Ovary (tissue), 9 donors: ENCODE results near the gene IGSF9. TPM values are rescaled to one million over a fixed set of nuclear protein-coding genes. Genes with fewer than 3 reads are reported as not detected.

Experiments used
- DNase-seq, 5 donors: peaks; one replicate each; pipeline ENCODE4 v3.0.0-alpha.2; 2019 to 2020
- H3K27ac ChIP-seq, 2 donors: fragments of 200-600 bp; one replicate each; pipeline versions ENCODE4 v1.5.1 to v1.8.0; 2019 to 2022
- H3K27me3 ChIP-seq: fragments of 200-600 bp; one replicate; pipeline ENCODE4 v1.8.0; 2022
- H3K36me3 ChIP-seq: fragments of 200-600 bp; sonication (generic); one replicate; pipeline ENCODE4 v1.5.1; 2019
- H3K4me1 ChIP-seq: one replicate; pipeline ENCODE4 v1.8.1; 2013; ENCODE audit warnings: mild to moderate bottlenecking, moderate library complexity; ENCODE audit not compliant: insufficient read depth
- H3K4me3 ChIP-seq: fragments of 200-600 bp; sonication (generic); one replicate; pipeline ENCODE4 v1.5.1; 2017
- H3K9me3 ChIP-seq, 2 donors: fragments of 200-600 bp in 1 of 2; sonication (generic) in 1 of 2; one replicate each; pipeline versions ENCODE4 v1.5.1 to v1.8.1; 2013 to 2019; ENCODE audit warnings: mild to moderate bottlenecking in 1 of 2, moderate library complexity in 1 of 2
- EP300 ChIP-seq: sonication (generic); formaldehyde crosslinking; IDR thresholded peaks from one replicate; pipeline ENCODE4 v1.6.1; 2017; ENCODE audit warnings: antibody characterized with exemption
- POLR2A ChIP-seq: fragments of 450-650 bp; IDR thresholded peaks from one replicate; pipeline ENCODE4 v1.6.1; 2017; ENCODE audit warnings: antibody characterized with exemption, mild to moderate bottlenecking, moderate library complexity
- WGBS, 3 donors: extraction: QIAGEN DNeasy Blood & Tissue Kit in 1 of 3; methylation state at CpG; one replicate each; pipeline versions ENCODE4 v1.1.5 to v1.1.7; 2013 to 2017; 5-methylcytosine and 5-hydroxymethylcytosine counted together
- intact Hi-C, 4 donors: fragments of 100-400 bp; cut with DNase I; formaldehyde crosslinking; loops; one replicate each; pipeline versions ENCODE4 v1.11.0 to v1.15.1; 2022 to 2023
- polyA plus RNA-seq, 2 donors: library from polyadenylated mRNA; stranded (reverse); fragments of 200-250 nt in 1 of 2; fragments of 350-450 nt in 1 of 2; fragmentation: Illumina TruSeq in 1 of 2; extraction: RNeasy Lipid Tissue Mini Kit (QIAGEN cat#74804) in 1 of 2; gene quantifications; one replicate each; pipeline ENCODE4 v1.2.3, GENCODE V29; 2013 to 2014
- total RNA-seq, 7 donors: library from RNA; depleted of rRNA in 2 of 7; stranded (reverse); fragments of >200 nt in 2 of 7; fragmentation: NEBNext Ultra II Directional in 3 of 7; extraction: Animal tissue kit (Norgen Biotek cat#: 25700) in 3 of 7; gene quantifications; one replicate each; pipeline versions ENCODE4 v1.1.0 to v1.2.4, GENCODE V29; 2016 to 2023
- TF ChIP-seq, protein P1 (sequence below), 3 donors: fragments of 450-650 bp in 2 of 3; fragments of 200-600 bp in 1 of 3; IDR thresholded peaks; one replicate each; pipeline versions ENCODE4 v1.5.1 to v1.8.0; 2016 to 2022; ENCODE audit warnings: antibody characterized with exemption in 3 of 3, mild to moderate bottlenecking in 1 of 3
- donor health status: DM: no; HTN: no; CAD: no; lungs with moderate emphysema.
- donor health status: DM: no; HTN: no; CAD: no.
- donor health status: Bipolar disorder and iron deficiency.
- donor health status: DM: yes; HTN: yes; CAD: no.
- donor health status: DM: no; HTN: no; CAD: no.
- donor health status: DM: yes; HTN: yes; CAD: no.

Gene IGSF9
- total and polyA plus RNA-seq, 9 donors = 0.10 to 14.0 (median 1.3) TPM

DNA sequence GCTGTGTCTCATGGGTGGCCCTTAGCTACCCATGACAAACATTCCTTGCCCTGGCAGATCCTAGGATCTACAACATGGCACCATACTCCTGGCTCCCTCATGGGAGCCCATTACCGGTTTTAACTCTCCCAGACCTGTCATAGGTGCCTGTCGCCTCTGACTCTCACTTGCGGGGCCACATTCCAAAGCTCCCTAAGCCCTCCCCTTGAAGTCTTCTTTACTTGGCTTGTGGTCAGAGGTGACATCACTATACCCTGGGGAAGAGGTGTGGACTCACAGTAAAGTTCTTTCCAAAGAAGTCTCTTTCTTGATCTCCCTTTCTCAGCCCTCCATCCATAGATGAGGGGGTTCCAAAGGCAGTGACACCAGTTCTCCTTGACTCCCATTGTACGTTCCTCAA is 14.0 kb upstream of the IGSF9 start:
- Histone ChIP-seq H3K9me3 (no peaks in the 10 kb centered on the region), H3K27me3 (no peaks in the 10 kb centered on the region), H3K36me3 (no peaks in the 10 kb centered on the region), H3K4me3 (no peak overlapping the region), H3K4me1 (no peaks in the 10 kb centered on the region), H3K27ac (no peak overlapping the region)
- no peak for TF ChIP-seq EP300
- TF ChIP-seq, protein P1, sequence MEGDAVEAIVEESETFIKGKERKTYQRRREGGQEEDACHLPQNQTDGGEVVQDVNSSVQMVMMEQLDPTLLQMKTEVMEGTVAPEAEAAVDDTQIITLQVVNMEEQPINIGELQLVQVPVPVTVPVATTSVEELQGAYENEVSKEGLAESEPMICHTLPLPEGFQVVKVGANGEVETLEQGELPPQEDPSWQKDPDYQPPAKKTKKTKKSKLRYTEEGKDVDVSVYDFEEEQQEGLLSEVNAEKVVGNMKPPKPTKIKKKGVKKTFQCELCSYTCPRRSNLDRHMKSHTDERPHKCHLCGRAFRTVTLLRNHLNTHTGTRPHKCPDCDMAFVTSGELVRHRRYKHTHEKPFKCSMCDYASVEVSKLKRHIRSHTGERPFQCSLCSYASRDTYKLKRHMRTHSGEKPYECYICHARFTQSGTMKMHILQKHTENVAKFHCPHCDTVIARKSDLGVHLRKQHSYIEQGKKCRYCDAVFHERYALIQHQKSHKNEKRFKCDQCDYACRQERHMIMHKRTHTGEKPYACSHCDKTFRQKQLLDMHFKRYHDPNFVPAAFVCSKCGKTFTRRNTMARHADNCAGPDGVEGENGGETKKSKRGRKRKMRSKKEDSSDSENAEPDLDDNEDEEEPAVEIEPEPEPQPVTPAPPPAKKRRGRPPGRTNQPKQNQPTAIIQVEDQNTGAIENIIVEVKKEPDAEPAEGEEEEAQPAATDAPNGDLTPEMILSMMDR (IDR thresholded peaks at IDR 0.05) = no peak
- no peak for TF ChIP-seq POLR2A
- 63 to 78% (median 66%) methylated on average over 4 of the region's 4 CpGs for WGBS, 3 donors
- DNase-seq = no peak
- intact Hi-C loops = no loop called here

DNA sequence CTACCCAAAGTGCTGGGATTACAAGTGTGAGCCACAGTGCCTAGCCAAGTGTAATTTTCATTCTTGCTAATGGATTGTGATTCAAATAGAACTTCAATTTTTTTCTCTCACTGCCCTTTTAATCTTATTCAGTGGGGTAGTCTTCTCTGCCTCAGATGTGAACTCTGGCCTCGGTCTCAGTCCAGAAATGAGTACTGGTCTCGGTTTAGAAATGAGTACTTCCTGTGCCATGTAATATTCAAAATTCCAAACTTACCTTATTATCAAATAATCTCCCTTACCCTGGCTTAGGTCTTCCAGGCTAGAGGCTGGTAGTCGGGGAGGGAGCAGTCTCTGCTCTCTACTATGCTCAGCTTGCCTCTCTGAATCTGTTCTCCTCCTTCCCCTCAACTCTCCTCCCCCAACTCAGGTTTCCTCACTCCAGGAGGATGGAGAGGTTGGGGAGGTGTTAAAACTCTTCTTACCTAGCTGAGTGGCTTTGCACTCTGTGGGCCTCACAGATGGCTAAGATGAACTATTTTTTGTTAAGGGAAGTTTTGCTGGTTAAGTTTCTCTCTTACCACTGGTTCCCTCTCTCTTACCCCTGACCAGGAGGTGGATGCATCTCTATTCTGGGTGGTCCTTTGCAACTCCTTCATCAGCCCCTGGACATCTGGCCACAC is 13.4 kb upstream of the IGSF9 start:
- H3K27me3 ChIP-seq = no peaks in the 10 kb centered on the region
- no peak overlapping the region for H3K27ac ChIP-seq
- H3K4me1 ChIP-seq = no peaks in the 10 kb centered on the region
- TF ChIP-seq, protein P1 (IDR thresholded peaks at IDR 0.05) = no peak
- TF ChIP-seq POLR2A (no peak), EP300 (no peak)
- intact Hi-C loops = no loop called here
- no peaks in the 10 kb centered on the region for H3K9me3 ChIP-seq
- WGBS, 3 donors = 59 to 67% (median 61%) methylated on average over 3 of the region's 3 CpGs
- no peak overlapping the region for H3K4me3 ChIP-seq
- DNase-seq = no peak
- no peaks in the 10 kb centered on the region for H3K36me3 ChIP-seq

DNA sequence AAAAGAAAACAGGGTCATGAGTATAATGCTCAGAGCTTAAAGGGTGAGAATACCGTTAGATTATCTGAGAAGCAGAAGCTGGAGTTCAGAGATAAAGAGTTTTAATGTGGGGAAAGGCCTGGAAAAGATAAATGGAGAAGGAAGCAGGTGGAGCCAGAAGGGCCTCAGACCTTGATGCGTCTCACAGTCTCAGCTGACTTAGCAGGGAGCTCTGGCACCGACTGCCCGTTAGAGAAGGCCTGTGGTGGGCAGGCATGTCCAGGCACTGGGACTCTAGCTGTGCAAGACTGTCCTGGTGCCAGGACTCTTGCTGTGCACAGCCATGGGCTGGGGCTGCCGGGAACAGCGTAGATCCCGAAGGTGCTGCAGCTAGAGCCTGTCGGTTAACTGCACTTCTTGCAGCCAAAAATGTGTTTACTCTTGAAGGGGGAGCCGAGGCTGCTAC is 12.4 kb upstream of the IGSF9 start:
- Histone ChIP-seq H3K27ac (no peak overlapping the region), H3K4me1 (no peaks in the 10 kb centered on the region), H3K4me3 (no peak overlapping the region), H3K36me3 (no peaks in the 10 kb centered on the region), H3K9me3 (no peaks in the 10 kb centered on the region), H3K27me3 (no peaks in the 10 kb centered on the region)
- no peak for DNase-seq
- intact Hi-C loops = no loop called here
- WGBS, 3 donors = 41 to 50% (median 41%) methylated on average over 9 of the region's 9 CpGs
- TF ChIP-seq EP300 (no peak), POLR2A (no peak)
- TF ChIP-seq, protein P1 (IDR thresholded peaks at IDR 0.05) = no peak

DNA sequence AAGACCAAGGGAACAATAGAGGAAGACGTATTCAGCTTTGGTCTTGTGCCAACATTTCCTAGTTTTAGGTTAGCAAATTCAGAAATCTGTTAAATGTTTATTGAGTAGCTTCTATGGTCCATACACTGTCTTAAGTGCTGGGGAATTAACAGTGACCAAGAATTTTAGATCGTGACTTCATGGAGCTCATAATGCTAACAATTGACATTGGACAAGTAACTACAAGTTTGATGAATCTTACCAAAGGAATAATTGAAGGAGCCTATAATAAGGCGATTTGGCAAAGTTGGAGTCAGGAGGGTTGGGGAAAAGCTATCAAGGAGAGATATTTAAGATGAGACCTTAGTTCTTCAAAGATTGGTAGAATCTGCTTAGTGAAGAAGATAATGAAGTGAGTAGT is 10.0 kb upstream of the IGSF9 start:
- DNase-seq = no peak
- Histone ChIP-seq H3K4me1 (no peaks in the 10 kb centered on the region), H3K4me3 (no peak overlapping the region), H3K36me3 (no peaks in the 10 kb centered on the region), H3K27me3 (no peaks in the 10 kb centered on the region), H3K27ac (no peak overlapping the region), H3K9me3 (no peaks in the 10 kb centered on the region)
- no peak for TF ChIP-seq POLR2A
- intact Hi-C loops = no loop called here
- 79 to 85% (median 82%) methylated on average over 3 of the region's 3 CpGs for WGBS, 3 donors
